Vagina (tissue), 2 donors: ENCODE measurements around the gene CANX. TPM values are rescaled to one million over a fixed set of nuclear protein-coding genes. Genes with fewer than 3 reads are reported as not detected.

Source experiments
- DNase-seq, 2 donors: peaks; one replicate each; pipeline ENCODE4 v3.0.0-alpha.2; 2017; ENCODE audit errors: extremely low spot score in 2 of 2
- H3K27ac ChIP-seq: fragments of 200-600 bp; sonication (generic); one replicate; pipeline ENCODE4 v1.5.1; 2019
- H3K27me3 ChIP-seq: fragments of 200-600 bp; sonication (generic); one replicate; pipeline ENCODE4 v1.5.1; 2019
- H3K36me3 ChIP-seq, 2 donors: fragments of 200-600 bp; sonication (generic); one replicate each; pipeline ENCODE4 v1.5.1; 2017 to 2019
- H3K4me1 ChIP-seq: fragments of 200-600 bp; sonication (generic); one replicate; pipeline ENCODE4 v1.5.1; 2019
- H3K4me3 ChIP-seq, 2 donors: fragments of 200-600 bp; sonication (generic); 1 replicate in 1 of 2; 2 replicates in 1 of 2; pipeline ENCODE4 v1.5.1; 2016 to 2019
- H3K9me3 ChIP-seq: fragments of 200-600 bp; sonication (generic); one replicate; pipeline ENCODE4 v1.5.1; 2019
- POLR2A ChIP-seq, 2 donors: fragments of 450-650 bp; IDR thresholded peaks; one replicate each; pipeline ENCODE4 v1.6.1; 2017; ENCODE audit warnings: antibody characterized with exemption in 2 of 2, mild to moderate bottlenecking in 2 of 2, moderate library complexity in 2 of 2
- POLR2AphosphoS5 ChIP-seq, 2 donors: sonication (generic); formaldehyde crosslinking; IDR thresholded peaks; one replicate each; pipeline ENCODE4 v1.9.0; 2017; ENCODE audit warnings: antibody characterized with exemption in 2 of 2, mild to moderate bottlenecking in 2 of 2, low read depth in 1 of 2; ENCODE audit not compliant: insufficient read depth in 1 of 2
- intact Hi-C: fragments of 100-400 bp; cut with DNase I; formaldehyde crosslinking; loops from one replicate; pipeline ENCODE4 v1.15.1; 2023
- total RNA-seq: library from RNA; depleted of rRNA; stranded (reverse); fragments of >200 nt; gene quantifications from one replicate; pipeline ENCODE4 v1.2.3, GENCODE V29; 2016
- TF ChIP-seq, protein P1 (sequence below), 3 experiments: fragments of 450-650 bp in 2 of 3; fragments of 200-600 bp in 1 of 3; sonication (generic) in 1 of 3; IDR thresholded peaks; one replicate each; pipeline ENCODE4 v1.5.1; 2017 to 2019; ENCODE audit warnings: antibody characterized with exemption in 3 of 3, mild to moderate bottlenecking in 2 of 3, moderate library complexity in 2 of 3

CANX gene
- total RNA-seq, 1 donor from 2014 or later: 208 TPM

DNA sequence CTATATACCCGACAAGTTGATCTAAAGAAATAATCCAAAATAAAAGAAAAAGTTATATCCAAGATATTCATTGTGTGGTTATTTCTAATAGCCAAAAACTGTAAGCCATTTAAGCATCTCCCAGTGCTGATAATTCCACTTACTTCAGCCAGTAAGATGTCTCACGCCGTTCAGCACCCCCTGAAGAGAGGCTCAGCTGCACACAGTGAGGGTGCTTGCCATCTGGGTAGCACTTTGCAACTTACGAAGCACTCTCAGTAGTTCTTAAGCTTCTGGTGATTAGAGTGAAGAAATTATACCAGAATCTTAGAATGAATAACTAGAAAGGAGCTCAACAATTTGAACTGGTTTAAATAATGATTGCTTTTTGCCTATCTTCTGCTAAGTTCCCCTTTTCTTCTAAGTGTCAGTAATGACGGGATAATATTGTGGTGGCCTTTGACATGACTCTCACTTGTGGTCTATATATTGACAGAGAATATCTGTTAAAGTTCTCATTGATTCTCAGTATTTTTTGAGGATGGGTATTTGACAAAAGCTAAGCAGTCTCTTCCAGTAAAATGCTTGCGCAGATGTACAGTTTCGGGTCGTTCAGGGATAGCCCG is 68.8 kb downstream of the CANX start:
- intact Hi-C loops: no loop called here
- H3K9me3 ChIP-seq: no peaks in the 10 kb centered on the region
- peaks cover 40% of the 10 kb centered on the region for H3K4me1 ChIP-seq
- TF ChIP-seq POLR2A (IDR thresholded peaks at IDR 0.05) (no peak), POLR2AphosphoS5 (IDR thresholded peaks at IDR 0.05; ENCODE audit: insufficient read depth in 1 of 2, low read depth in 1 of 2) (no peak)
- TF ChIP-seq, protein P1, sequence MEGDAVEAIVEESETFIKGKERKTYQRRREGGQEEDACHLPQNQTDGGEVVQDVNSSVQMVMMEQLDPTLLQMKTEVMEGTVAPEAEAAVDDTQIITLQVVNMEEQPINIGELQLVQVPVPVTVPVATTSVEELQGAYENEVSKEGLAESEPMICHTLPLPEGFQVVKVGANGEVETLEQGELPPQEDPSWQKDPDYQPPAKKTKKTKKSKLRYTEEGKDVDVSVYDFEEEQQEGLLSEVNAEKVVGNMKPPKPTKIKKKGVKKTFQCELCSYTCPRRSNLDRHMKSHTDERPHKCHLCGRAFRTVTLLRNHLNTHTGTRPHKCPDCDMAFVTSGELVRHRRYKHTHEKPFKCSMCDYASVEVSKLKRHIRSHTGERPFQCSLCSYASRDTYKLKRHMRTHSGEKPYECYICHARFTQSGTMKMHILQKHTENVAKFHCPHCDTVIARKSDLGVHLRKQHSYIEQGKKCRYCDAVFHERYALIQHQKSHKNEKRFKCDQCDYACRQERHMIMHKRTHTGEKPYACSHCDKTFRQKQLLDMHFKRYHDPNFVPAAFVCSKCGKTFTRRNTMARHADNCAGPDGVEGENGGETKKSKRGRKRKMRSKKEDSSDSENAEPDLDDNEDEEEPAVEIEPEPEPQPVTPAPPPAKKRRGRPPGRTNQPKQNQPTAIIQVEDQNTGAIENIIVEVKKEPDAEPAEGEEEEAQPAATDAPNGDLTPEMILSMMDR (IDR thresholded peaks at IDR 0.05): no peak
- H3K27me3 ChIP-seq: no peaks in the 10 kb centered on the region
- H3K27ac ChIP-seq: no peak overlapping the region
- peaks cover 0 to 61% of the 10 kb centered on the region in 2 donors for H3K36me3 ChIP-seq
- no peak overlapping the region for H3K4me3 ChIP-seq
- no peak for DNase-seq

DNA sequence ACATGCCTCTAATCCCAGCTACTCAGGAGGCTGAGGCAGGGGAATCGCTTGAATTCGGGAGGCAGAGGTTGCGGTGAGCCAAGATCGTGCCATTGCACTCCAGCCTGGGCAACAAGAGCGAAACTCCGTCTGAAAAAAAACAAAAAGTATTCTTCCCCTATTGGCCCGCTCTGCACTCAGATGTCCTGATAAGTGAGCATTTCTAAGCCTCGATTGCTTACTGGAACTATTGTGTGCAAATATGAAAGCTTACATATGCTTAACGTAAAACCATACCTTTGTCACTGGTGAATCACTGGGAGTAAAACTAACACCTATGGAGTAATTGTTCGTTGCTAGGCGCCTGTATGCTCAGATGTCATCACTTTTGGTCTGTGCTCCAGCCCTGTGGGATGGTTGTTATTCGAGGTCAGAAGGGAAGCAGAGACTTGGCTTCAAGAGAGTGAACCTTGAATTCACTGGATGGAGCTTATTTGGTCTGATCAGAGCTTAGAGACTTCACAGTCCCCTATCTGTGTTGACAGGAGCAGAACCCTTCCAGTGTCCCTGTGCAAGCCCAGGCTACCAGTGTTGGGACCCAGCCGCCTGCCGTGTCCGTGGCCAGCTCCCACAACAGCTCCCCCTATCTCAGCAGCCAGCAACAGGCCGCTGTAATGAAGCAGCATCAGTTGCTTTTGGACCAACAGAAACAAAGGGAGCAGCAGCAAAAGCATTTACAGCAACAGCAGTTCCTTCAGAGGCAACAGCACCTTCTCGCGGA is 69.7 kb downstream of the CANX start:
- peaks cover 0 to 70% of the 10 kb centered on the region in 2 donors for H3K36me3 ChIP-seq
- H3K9me3 ChIP-seq: no peaks in the 10 kb centered on the region
- H3K4me3 ChIP-seq: no peak overlapping the region
- H3K27ac ChIP-seq: no peak overlapping the region
- no peaks in the 10 kb centered on the region for H3K27me3 ChIP-seq
- TF ChIP-seq, protein P1 (IDR thresholded peaks at IDR 0.05): no peak
- TF ChIP-seq POLR2A (IDR thresholded peaks at IDR 0.05) (no peak), POLR2AphosphoS5 (IDR thresholded peaks at IDR 0.05; ENCODE audit: insufficient read depth in 1 of 2, low read depth in 1 of 2) (no peak)
- intact Hi-C loops: no loop called here
- DNase-seq: no peak
- peaks cover 31% of the 10 kb centered on the region for H3K4me1 ChIP-seq

DNA sequence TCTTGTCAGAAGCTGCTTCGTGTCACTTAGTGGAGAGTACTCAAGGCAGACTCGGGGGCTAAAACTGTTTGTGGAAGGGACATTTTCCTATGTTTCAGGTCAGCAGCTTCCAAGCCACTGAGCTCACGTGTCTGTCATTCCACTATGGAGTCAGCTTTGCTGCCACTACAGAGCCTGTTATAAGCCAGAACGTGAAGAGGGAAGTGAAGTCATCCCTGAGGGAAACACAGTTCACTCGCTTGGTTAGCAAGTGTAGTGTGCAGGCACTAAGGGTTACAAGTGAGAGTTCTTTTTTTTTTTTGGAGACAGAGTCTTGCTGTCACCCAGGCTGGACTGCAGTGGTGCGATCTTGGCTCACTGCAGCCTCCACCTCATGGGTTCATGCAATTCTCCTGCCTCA is 70.5 kb downstream of the CANX start:
- Histone ChIP-seq H3K36me3 (peaks cover 0 to 77% of the 10 kb centered on the region in 2 donors), H3K9me3 (no peaks in the 10 kb centered on the region), H3K27me3 (no peaks in the 10 kb centered on the region), H3K4me1 (peaks cover 23% of the 10 kb centered on the region), H3K4me3 (no peak overlapping the region), H3K27ac (no peak overlapping the region)
- DNase-seq: no peak
- intact Hi-C loops: no loop called here
- TF ChIP-seq, protein P1 (IDR thresholded peaks at IDR 0.05): no peak
- no peak for TF ChIP-seq POLR2A (IDR thresholded peaks at IDR 0.05)
- no peak for TF ChIP-seq POLR2AphosphoS5 (IDR thresholded peaks at IDR 0.05; ENCODE audit: insufficient read depth in 1 of 2, low read depth in 1 of 2)

DNA sequence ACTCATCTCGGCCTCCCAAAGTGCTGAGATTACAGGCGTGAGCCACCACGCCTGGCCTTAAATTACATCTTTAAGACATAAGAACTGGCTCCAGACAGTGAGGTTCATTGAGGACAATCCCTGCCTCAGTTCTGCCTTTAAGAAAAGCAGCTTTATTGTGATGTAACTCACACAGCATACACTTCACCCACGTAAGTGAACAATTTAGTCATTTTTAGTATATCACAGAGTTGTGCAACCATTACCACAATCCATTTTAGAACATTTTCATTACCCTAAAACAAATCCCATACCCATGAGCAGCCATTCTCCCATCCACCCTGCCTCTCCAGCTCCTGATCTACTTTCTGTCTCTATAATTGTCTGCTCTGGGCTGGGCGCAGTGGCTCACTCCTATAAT is 71.0 kb downstream of the CANX start:
- no peak for TF ChIP-seq POLR2A (IDR thresholded peaks at IDR 0.05)
- TF ChIP-seq, protein P1 (IDR thresholded peaks at IDR 0.05): no peak
- TF ChIP-seq POLR2AphosphoS5 (IDR thresholded peaks at IDR 0.05; ENCODE audit: insufficient read depth in 1 of 2, low read depth in 1 of 2): no peak
- no peak for DNase-seq
- intact Hi-C loops: no loop called here
- H3K36me3 ChIP-seq: peaks cover 0 to 83% of the 10 kb centered on the region in 2 donors
- H3K4me3 ChIP-seq: no peak overlapping the region
- no peaks in the 10 kb centered on the region for H3K27me3 ChIP-seq
- H3K27ac ChIP-seq: no peak overlapping the region
- peaks cover 19% of the 10 kb centered on the region for H3K4me1 ChIP-seq
- H3K9me3 ChIP-seq: no peaks in the 10 kb centered on the region
